ENCODE measurements around the gene NMT1. TPM values are rescaled to one million over a fixed set of nuclear protein-coding genes. Genes with fewer than 3 reads are reported as not detected.

The NMT1 gene
- total and polyA plus RNA-seq, 2 of the 13 experiments (the other 11 are each of a cell fraction or from before 2014, with no cell fraction given), result 75.7 to 142 TPM

DNA sequence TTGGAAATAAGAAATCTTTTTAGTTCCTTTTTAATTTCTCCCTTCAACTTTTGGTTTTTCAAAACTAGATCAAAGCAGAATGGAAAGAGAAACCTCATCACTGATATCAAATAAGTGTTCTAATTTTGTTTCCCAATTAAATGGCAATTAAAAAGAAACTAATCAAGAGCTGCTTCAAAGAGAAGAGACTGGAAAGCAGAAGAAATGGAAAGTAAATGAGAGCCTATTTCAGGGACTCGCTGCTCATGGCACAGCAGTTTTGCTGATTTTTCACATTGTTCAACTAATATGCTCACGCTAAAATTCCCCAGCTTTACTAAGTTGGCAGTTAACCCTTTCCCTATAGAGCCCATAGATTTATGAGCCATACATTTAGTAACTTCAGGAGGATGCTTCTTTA is 6.5 kb downstream of the NMT1 start:
- ChIA-PET POLR2A (no interaction called here), CTCF (ENCODE audit: low intra/inter-chr PET ratio, low total read pairs) (no interaction called here)
- Histone ChIP-seq H4K20me1 (ENCODE audit: insufficient read depth, low read length) (peaks cover 3% of the 10 kb centered on the region; the same call in 1 of the 2 replicates), H3K79me2 (ENCODE audit: insufficient read depth, low read length) (peaks cover 54% of the 10 kb centered on the region), H3K9ac (ENCODE audit: insufficient read depth, low read depth, low read length) (no peak overlapping the region), H3K4me2 (ENCODE audit: low read depth, low read length) (no peak overlapping the region), H2AFZ (ENCODE audit: low read length) (no peak overlapping the region), H3K9me3 (ENCODE audit: low read length) (no peaks in the 10 kb centered on the region), H3K4me1 (ENCODE audit: insufficient read depth, low read length) (peaks cover 34% of the 10 kb centered on the region), H3K27me3 (ENCODE audit: control insufficient read depth in 1 of 2, insufficient read depth in 2 of 2, low read length in 2 of 2) (no peaks in the 10 kb centered on the region), H3K4me3 (replicated peaks in 1 of 3; ENCODE audit: insufficient read depth in 1 of 3, low read depth in 2 of 3, low read length in 3 of 3) (no peak overlapping the region), H3K36me3 (replicated peaks in 1 of 2; ENCODE audit: control insufficient read depth in 1 of 2, insufficient read depth in 2 of 2, low read length in 2 of 2) (peaks cover 14 to 25% of the 10 kb centered on the region in 2 experiments), H3K27ac (ENCODE audit: extremely low read length, insufficient read depth, low read length) (no peak overlapping the region)
- DNase-seq (ENCODE audit: low spot score) (no peak), FAIRE-seq (no peak), ATAC-seq (no peak)
- no TSS peak for BruUV-seq (replicated peaks)
- WGBS (ENCODE audit: low lambda C conversion rate), result 95% methylated on average over 2 of the region's 2 CpGs
- intact Hi-C loops (cut with micrococcal nuclease; ENCODE audit: unreplicated experiment) (no loop called here), in situ Hi-C loops (cut with HindIII; ENCODE audit: extremely low pct_ligation_motif_present, low pct_unique_long_range_greater_than_20kb) (no loop called here)
- TF ChIP-seq NCOA2 (CRISPR knock-in tag; IDR thresholded peaks at IDR 0.05), result no peak
- TF ChIP-seq SUZ12 (IDR thresholded peaks at IDR 0.05; ENCODE audit: low read depth, low read length), result no peak
- TF ChIP-seq ZNF652 (CRISPR knock-in tag; IDR thresholded peaks at IDR 0.05; ENCODE audit: borderline replicate concordance, low read depth), result peak; percentile 28; the same call in 1 of the 2 replicates

DNA sequence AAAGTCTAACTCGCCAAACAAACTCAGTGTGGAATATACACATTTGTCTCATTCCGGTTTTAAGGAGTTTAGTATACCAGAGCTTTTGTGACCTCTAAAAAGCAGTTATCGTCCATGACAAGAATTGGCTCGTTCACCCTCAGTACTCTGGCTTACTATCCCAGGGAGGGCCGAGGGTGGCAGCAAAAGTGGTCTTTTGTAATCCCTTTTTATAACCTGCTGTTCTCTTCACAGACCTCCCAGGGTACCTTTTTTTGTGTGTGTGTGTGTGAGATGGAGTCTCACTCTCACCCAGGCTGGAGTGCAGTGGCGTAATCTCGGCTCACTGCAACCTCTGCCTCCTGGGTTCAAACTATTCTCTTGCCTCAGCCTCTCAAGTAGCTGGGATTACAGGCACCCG is 8.9 kb downstream of the NMT1 start:
- 92% methylated on average over 8 of the region's 8 CpGs for WGBS (ENCODE audit: low lambda C conversion rate)
- POLR2A ChIA-PET, result interaction anchor here (4.6 kb wide), 1 partner anchor 9 kb away, joined by 28 read pairs; the partner anchor contains the start of gene NMT1
- Histone ChIP-seq H3K27me3 (ENCODE audit: control insufficient read depth in 1 of 2, insufficient read depth in 2 of 2, low read length in 2 of 2) (no peaks in the 10 kb centered on the region), H3K27ac (ENCODE audit: extremely low read length, insufficient read depth, low read length) (no peak overlapping the region), H3K4me3 (replicated peaks in 1 of 3; ENCODE audit: insufficient read depth in 1 of 3, low read depth in 2 of 3, low read length in 3 of 3) (no peak overlapping the region), H3K9ac (ENCODE audit: insufficient read depth, low read depth, low read length) (no peak overlapping the region), H4K20me1 (ENCODE audit: insufficient read depth, low read length) (peaks cover 3% of the 10 kb centered on the region; the same call in 1 of the 2 replicates), H3K9me3 (ENCODE audit: low read length) (no peaks in the 10 kb centered on the region), H3K36me3 (replicated peaks in 1 of 2; ENCODE audit: control insufficient read depth in 1 of 2, insufficient read depth in 2 of 2, low read length in 2 of 2) (peaks cover 18 to 38% of the 10 kb centered on the region in 2 experiments), H3K4me2 (ENCODE audit: low read depth, low read length) (no peak overlapping the region), H3K79me2 (ENCODE audit: insufficient read depth, low read length) (peaks cover 53% of the 10 kb centered on the region), H3K4me1 (ENCODE audit: insufficient read depth, low read length) (peaks cover 11% of the 10 kb centered on the region; the same call in 1 of the 2 replicates), H2AFZ (ENCODE audit: low read length) (no peak overlapping the region)
- CTCF ChIA-PET (ENCODE audit: low intra/inter-chr PET ratio, low total read pairs), result no interaction called here
- DNase-seq (ENCODE audit: low spot score) (no peak), FAIRE-seq (no peak), ATAC-seq (no peak; the same call in 2 of the 3 replicates)
- TF ChIP-seq ZFP36L2 (CRISPR knock-in tag; IDR thresholded peaks at IDR 0.05) (no peak), HNF4A (CRISPR knock-in tag; IDR thresholded peaks at IDR 0.05) (0 out of 2 replicates have a peak, but pooled peaks have one; percentile 10)
- TF ChIP-seq, protein P1, sequence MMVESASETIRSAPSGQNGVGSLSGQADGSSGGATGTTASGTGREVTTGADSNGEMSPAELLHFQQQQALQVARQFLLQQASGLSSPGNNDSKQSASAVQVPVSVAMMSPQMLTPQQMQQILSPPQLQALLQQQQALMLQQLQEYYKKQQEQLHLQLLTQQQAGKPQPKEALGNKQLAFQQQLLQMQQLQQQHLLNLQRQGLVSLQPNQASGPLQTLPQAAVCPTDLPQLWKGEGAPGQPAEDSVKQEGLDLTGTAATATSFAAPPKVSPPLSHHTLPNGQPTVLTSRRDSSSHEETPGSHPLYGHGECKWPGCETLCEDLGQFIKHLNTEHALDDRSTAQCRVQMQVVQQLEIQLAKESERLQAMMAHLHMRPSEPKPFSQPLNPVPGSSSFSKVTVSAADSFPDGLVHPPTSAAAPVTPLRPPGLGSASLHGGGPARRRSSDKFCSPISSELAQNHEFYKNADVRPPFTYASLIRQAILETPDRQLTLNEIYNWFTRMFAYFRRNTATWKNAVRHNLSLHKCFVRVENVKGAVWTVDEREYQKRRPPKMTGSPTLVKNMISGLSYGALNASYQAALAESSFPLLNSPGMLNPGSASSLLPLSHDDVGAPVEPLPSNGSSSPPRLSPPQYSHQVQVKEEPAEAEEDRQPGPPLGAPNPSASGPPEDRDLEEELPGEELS (CRISPR knock-in tag; IDR thresholded peaks at IDR 0.05), result 0 out of 2 replicates have a peak, but pooled peaks have one; percentile 14
- intact Hi-C loops (cut with micrococcal nuclease; ENCODE audit: unreplicated experiment), result no loop called here
- no TSS peak for BruUV-seq (replicated peaks)
- in situ Hi-C loops (cut with HindIII; ENCODE audit: extremely low pct_ligation_motif_present, low pct_unique_long_range_greater_than_20kb), result no loop called here

All from HepG2 (cell line).